Fibroblast of upper back skin (primary cell): ENCODE measurements around the gene SLC25A21.
A peak's percentile ranks its signal among the peaks of the same experiment; 100 is the strongest.
"Not testable (repeated sequence)": the region's sequence is repeated elsewhere in the genome, so short reads cannot be mapped to it uniquely, and the experiment has no call there.

Experiments used
- DNase-seq: peaks from one replicate; pipeline ENCODE4 v3.0.0-alpha.2; 2013

SLC25A21 gene

DNA sequence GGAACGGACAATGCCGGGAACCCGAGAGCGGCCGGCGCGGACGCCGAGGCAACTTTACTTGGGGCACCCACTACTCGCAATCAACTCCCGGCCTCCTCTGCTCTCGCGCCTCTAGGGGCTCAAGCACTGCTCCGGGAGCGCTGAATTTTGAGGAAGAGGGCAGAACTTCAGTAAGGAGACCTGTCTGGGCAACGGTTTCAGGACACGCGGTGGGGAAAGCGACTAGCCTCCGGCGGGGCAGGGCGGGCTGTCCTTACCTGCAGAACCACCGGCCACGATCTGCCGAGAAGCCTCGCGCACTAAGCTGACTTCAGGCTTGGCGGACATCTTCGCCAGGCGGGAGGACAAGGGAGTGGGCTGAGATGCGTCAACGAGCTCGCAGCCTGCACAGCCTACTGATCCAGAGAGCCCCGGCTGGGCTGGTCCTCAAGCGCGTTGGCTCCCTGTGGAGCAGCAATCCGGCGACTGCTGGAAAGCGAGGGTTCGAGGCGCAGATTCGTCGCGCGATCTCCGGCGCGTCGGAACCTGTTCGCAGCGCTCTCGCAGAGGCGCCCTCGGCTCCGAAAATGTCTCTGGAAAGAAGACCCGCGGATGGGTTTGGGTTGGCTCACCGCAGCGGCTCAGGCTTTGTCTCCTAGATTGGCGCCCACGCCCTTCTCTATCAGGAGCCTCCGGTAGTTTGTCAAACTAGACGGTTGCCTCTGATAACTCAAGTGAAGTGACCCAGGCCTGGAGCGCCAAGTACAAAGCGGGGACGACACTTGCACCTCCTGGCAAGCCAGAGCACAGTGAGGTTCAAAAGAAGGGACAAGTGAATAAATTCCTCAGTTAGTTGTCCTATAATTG, at the start of gene SLC25A21:
TSS of gene SLC25A21 (minus strand) at position 583 of the 846 bp plus-strand sequence.
- DNase-seq, result peak; percentile 78

DNA sequence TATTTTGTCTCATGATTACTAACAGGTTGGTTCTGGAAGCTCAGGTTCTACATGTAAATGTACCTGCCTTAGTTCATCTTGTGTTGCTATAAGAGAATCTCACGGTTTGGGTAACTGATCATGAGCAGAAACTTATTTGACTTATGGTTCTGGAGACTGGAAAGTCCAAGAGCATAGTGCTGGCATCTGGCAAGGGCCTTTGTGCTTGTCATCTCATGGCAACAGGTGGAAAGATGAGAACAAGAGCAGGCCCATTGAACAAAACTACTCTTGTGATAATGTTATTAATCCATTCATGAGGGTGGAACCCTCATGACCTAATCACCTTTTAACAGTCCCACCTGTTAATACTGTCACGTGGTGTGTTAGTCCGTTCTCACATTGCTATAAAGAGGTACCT, 48.7 kb upstream of the SLC25A21 start:
- DNase-seq, result no peak

DNA sequence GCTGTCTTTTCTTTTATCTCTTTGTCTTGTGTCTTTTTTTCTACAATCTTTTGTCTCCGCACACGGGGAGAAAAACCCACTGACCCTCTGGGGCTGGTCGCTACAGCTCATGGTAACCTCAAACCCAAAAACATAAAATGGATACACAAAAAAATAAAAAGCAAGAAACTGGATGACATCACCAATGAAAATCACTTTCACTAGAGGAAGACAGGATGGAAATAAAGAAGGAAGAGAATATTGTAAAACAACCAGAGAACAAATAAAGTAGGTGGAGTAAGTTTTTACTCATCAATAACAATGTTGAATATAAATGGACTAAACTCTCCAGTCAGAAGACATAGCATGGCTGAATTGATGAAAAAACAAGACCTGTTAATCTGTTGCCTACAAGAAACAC, 42.9 kb upstream of the SLC25A21 start:
- DNase-seq, result no peak

- no peak for DNase-seq
Observed at GRCh38 chr14:37213016-37213415, 40.6 kb upstream of the SLC25A21 start.

- DNase-seq, result no peak
Observed at GRCh38 chr14:37210448-37210847, 38.0 kb upstream of the SLC25A21 start.

GRCh38 chr14:37209617-37210016, 37.2 kb upstream of the SLC25A21 start:
- DNase-seq, result not testable (repeated sequence)

- DNase-seq, result not testable (repeated sequence)
Observed at GRCh38 chr14:37205623-37206605, 33.5 kb upstream of the SLC25A21 start.

DNA sequence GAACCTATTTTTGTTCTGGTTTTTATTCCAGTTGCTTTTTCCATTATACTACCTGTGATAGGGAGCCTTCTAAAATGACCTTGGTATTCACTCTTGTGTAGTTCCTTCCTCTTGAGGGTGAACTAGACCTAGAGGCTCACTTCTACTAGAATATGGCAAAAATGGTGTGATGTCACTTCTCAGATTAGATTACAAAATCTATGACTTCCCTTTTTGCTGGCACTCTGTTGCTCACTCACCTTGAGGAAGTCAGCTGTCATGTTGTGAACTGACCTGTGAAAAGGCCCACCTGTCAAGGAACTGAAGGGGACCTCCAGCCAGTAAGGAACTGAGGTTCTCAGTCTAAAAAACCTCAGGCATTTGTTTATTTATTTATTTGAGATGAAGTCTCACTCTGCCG, 31.0 kb upstream of the SLC25A21 start:
- DNase-seq, result no peak

DNA sequence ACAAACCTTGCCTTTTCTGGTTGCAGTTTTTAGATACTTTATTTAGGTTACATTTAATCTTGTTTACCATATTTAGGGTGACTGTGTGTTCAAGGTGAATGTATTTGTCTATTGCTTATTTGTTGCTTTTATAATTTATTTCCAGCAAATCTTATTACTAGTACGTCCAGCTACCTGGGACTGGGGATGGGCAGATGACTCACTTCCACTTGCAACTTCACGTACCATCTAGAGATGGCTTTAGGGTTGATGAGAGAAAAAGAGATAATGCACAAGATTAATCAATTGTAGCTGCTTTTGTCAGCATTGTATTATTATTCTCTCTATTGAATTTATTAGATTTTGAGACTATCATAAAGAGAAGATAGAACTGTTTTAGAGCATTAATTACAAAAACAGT, 30.4 kb upstream of the SLC25A21 start:
- DNase-seq, result no peak

DNA sequence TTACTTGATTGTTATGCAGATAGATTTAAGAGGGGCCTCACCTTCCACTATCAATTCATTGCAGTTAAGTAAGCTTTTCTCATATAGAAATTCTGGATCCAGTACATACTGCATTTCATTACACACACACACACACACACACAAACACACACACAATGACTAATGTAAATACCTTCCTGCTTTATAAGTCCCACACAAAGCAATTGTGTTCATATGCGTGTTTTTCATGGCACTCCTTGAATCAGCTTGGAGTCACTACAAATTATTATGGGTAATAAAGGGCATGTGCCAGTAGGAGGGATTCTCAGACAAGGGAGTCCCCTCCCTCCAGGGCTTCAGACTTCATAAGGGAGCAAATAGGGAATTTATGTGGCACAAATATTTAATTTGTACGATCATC, 29.9 kb upstream of the SLC25A21 start:
- DNase-seq, result peak; percentile 11

DNA sequence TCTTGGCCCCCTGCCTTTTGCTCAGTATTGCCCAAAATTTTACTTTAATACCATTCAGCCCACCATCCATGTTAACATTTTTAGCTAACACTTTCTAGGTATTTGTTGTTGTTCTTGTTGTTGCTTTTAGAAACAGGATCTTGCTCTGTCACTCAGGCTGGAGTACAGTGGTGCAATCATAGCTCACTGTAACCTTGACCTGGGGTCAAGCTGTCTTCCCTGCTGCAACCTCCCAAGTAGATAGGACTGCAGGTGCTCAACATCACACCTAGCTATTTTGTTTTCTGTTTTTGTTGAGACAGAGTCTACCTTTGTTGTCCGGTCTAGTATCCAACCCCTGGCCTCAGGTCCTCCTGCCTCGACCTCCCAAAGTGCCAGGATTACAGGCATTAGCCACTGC, 29.3 kb upstream of the SLC25A21 start:
- DNase-seq, result no peak

DNA sequence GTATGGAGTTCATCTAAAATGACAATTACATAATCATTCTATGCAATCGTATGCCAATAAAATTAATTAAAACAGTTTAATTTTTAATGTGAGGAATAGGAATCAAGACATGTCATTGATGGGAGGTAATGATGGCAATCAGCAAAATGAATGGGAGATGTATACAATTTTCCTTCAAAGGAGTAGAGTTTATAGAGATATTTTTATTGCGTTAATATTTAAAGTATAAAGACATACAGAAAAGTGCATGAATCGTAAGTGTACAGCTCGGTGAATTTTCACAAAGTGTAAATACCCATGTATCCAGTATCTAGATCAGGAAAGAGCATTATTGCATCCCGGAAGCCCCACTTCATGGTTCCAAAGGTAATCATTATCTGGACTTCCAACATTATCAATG, 26.5 kb upstream of the SLC25A21 start:
- no peak for DNase-seq

DNA sequence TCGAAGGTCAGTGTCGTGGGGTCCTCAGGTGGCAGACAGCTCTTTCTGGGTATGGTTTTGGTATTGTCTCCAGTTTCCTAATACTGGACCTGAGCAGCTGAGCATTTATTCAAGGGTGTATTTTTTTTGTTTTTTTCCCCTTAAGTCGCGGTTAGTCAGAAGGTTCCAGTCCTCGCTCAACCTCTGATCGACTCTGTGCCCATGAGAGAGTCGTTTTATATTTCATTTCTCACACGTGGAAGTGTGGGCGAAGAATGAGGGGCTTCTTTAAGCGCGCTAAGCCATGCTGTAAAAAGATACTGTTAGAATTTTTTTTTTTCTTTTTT, 25.8 kb upstream of the SLC25A21 start:
- no peak for DNase-seq

DNA sequence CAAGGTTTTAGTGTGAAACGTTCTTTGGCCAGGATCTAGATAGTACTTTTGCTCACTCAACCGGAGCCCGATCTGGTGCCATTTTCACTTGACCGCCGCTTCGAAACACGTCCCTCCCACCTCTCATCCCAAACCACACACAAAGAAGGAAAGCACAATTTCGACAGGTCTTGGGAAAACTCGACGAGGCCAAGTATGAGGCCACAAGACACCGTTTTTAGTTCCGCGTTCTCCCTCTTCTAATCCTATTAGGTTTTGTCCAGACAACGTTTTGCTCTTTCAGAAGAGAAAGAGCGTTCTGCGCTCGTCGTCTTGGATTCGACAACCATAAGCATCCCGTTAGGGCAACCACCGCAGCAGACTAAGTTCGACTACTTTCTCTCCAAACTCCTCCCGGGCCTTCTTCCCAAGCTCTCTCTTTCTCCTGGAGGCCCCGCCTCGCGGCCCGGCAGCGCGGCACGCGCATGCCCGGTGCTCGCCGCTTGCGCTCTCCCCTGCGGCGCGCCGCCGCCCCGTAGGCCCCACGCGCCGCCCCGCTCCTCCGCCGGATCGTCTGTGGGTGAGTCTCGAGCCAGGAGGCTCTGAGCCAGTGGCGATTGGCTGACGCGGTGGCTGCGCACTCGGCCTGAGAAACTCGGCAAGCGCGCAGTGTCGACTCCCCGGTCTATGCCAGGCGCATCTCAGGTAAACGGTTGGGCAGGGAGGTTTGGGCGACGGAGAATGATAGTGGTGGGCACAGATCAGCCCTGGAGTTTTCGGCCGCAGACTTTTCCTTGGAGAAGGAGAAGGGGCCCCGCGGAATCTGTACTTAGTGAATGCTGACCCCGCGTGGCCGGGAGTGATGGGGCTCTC, 25.2 kb upstream of the SLC25A21 start, which contains the start of gene MIPOL1:
TSS of gene MIPOL1 (plus strand) at position 517 of the 852 bp plus-strand sequence. CDS start 49,952 bp downstream, outside the sequence.
- DNase-seq, result peak; percentile 88

- peak; percentile 34 for DNase-seq
Observed at GRCh38 chr14:37196604-37197420, 24.4 kb upstream of the SLC25A21 start.

GRCh38 chr14:37195327-37195726, 22.9 kb upstream of the SLC25A21 start:
- DNase-seq, result peak; percentile 28

DNA sequence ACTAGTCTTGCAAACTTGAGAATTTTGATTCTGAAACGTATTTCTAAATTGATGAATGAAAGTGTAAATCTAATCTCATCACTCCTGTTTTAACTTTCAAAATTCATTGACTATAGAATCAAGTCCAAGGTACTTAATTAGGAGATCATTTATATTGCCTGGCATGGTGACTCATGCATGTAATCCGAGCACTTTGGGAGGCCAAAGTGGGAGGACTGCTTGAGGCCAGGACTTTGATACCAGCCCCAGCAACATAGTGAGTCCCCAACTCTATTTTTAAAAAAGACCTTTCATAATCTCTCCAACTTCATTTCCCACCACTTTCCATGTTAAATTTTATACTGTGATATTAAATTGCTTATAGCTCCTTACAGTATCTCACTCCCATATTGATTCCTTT, 22.3 kb upstream of the SLC25A21 start:
- DNase-seq, result no peak

- DNase-seq, result not testable (repeated sequence)
Observed at GRCh38 chr14:37189733-37190132, 17.3 kb upstream of the SLC25A21 start.

GRCh38 chr14:37187840-37188577, 15.6 kb upstream of the SLC25A21 start:
- not testable (repeated sequence) for DNase-seq

GRCh38 chr14:37187294-37187693, 14.9 kb upstream of the SLC25A21 start:
- DNase-seq, result no peak

DNA sequence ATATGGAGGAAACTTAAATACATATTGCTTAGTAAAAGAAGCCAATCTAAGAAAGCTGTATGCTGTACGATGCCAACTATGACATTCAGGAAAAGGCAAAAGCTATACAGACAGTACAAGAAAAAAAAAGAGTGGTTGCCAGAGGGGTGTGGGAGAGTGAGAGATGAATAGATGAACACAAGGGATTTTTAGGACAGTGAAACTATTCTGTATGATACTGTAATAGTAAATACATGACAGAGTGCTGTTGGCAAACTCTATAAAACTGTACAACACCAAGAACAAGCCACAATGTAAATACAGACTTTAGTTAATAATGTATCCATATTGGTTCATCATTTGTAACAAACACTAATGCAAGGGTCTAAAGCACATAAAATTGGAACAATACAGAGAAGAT, 14.5 kb upstream of the SLC25A21 start:
- DNase-seq, result no peak
